ENCODE data around the gene KLHL5.

DNA sequence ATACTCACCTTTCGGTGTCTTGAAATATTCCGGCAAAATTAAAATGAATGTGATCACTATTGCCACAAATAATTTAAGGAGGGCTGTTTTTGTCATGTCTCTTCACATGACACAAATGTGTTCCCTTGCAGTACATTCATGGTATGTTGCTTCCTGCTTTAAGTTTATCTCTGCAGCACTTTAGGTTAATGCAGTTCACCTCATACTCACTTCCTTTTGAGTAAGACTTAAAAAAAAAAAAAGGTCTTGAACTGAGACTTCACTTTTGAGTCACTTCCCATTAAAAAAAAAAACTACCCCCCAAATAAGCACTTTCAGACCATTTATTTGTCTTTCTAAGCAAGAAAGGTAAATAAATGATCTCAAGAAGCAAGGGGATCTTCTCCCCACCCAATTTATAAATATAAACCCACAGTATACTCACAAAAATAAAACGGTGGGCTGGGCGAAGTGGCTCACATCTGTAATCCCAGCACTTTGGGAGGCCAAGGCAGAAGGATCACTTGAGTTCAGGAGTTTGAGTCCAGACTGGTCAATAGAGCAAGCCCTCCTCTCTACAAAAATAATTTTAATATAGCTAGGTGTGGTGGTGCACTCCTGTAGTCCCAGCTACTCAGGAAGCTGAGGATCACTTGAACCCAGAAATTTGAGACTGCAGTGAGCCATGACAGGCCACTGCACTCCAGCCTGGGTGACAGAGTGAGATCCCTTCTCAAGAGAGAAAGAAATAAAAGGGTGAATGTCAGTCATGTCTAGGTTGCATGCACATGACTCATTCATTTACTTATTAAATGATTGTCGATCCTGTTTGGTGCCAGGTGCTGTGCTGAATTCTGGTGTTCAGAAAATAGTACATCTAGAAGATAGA lies 29.6 kb upstream of the KLHL5 start, which contains the start of gene TMEM156:
- TF ChIP-seq CTCF (IDR thresholded peaks at IDR 0.05; ENCODE audit: borderline replicate concordance, extremely low read depth, low read length, poor library complexity, severe bottlenecking) (no peak), EZH2 (IDR thresholded peaks at IDR 0.05; ENCODE audit: borderline replicate concordance, low read depth, low read length, severe bottlenecking) (no peak)

Measured in DND-41 (cell line).